GM18858 (cell line): ENCODE measurements around the gene KCNMA1.

Source experiments
- ATAC-seq: cut with Tn5 transposase; IDR thresholded peaks from one replicate; pipeline ENCODE4 v1.9.1; 2021; ENCODE audit not compliant: unreplicated experiment

KCNMA1 gene

GRCh38 chr10:76944640-76945039 lies 693.0 kb downstream of the KCNMA1 start:
- ATAC-seq = no peak

GRCh38 chr10:76942628-76943416 lies 694.8 kb downstream of the KCNMA1 start:
- no peak for ATAC-seq

- ATAC-seq = no peak
These were observed 697.6 kb downstream of the KCNMA1 start for GRCh38 chr10:76939933-76940468.

- no peak for ATAC-seq
These were observed 700.4 kb downstream of the KCNMA1 start for GRCh38 chr10:76937181-76937600.

- ATAC-seq = no peak
These were observed 701.5 kb downstream of the KCNMA1 start for GRCh38 chr10:76935941-76936613.

GRCh38 chr10:76928565-76928964 lies 709.0 kb downstream of the KCNMA1 start:
- ATAC-seq = no peak

GRCh38 chr10:76925636-76926405 lies 711.8 kb downstream of the KCNMA1 start:
- ATAC-seq = no peak

GRCh38 chr10:76922666-76923065 lies 714.9 kb downstream of the KCNMA1 start:
- ATAC-seq = no peak

GRCh38 chr10:76921383-76922010 lies 716.1 kb downstream of the KCNMA1 start:
- ATAC-seq = no peak

- no peak for ATAC-seq
These were observed 717.0 kb downstream of the KCNMA1 start for GRCh38 chr10:76920581-76920980.

GRCh38 chr10:76918106-76918505 lies 719.5 kb downstream of the KCNMA1 start:
- ATAC-seq = no peak

- no peak for ATAC-seq
These were observed 720.5 kb downstream of the KCNMA1 start for GRCh38 chr10:76917071-76917470.

GRCh38 chr10:76916536-76916935 lies 721.1 kb downstream of the KCNMA1 start:
- no peak for ATAC-seq

GRCh38 chr10:76915316-76915715 lies 722.3 kb downstream of the KCNMA1 start:
- no peak for ATAC-seq

- no peak for ATAC-seq
These were observed 726.4 kb downstream of the KCNMA1 start for GRCh38 chr10:76911184-76911583.

GRCh38 chr10:76910184-76910962 lies 727.2 kb downstream of the KCNMA1 start:
- ATAC-seq = no peak

- ATAC-seq = no peak
These were observed 731.4 kb downstream of the KCNMA1 start for GRCh38 chr10:76906256-76906655.

- ATAC-seq = no peak
These were observed 732.4 kb downstream of the KCNMA1 start for GRCh38 chr10:76905251-76905650.

GRCh38 chr10:76903387-76903945 lies 734.1 kb downstream of the KCNMA1 start:
- ATAC-seq = no peak

GRCh38 chr10:76902949-76903348 lies 734.7 kb downstream of the KCNMA1 start:
- ATAC-seq = no peak
